ENCODE measurements around the gene RBBP7.

Gene RBBP7

DNA sequence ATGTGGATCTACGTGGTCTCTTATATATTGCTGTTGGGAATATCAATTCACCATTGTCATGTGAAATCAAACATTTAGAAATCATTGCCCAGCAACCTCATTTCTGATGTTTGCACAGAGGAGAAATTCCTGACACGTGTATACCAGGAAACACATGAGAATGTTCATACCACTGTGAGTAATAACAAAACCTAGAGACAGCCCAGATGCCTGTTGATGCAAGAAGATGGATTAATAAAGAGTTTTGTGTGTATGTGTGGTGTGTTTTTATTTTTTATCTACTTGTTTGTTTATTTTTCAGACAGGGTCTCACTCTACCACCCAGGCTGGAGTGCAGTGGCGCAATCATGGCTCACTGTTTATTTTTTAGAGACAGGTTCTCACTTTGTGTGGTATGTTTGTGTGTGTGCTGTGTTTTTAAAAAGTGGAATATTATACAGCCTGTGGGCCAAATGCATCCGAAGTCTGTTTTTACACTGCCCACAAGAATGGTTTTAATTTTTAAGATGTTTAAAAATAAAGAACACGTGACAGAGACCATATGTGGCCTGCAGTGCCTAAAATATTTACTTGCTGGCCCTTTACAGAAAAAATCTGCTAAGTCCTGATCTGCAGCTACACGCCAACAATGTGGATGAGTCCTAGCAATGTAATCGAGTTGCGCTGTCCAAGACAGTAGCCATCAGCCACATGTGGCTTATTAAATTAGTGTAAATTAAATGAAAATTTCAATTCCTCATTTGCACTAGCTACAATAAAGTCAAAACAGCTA is 44.7 kb downstream of the RBBP7 start:
- intact Hi-C loops (cut with DNase I; ENCODE audit: low total_unique reads): loop anchor here (5.0 to 10.0 kb wide), 2 partner anchors 49 to 222 kb away; partner anchors contain the start of gene RBBP7
- peaks cover 0 to 23% (median 0%) of the 10 kb centered on the region in 4 donors for H3K4me1 ChIP-seq
- DNase-seq: no peak
- no peak overlapping the region for H3K27ac ChIP-seq
- H3K36me3 ChIP-seq: peaks cover 0 to 37% (median 18%) of the 10 kb centered on the region in 3 donors
- H3K9me3 ChIP-seq: no peaks in the 10 kb centered on the region
- no peaks in the 10 kb centered on the region for H3K27me3 ChIP-seq
- H3K4me3 ChIP-seq: no peak overlapping the region
- no peak for TF ChIP-seq CTCF (IDR thresholded peaks at IDR 0.05)

- H3K4me3 ChIP-seq: no peak overlapping the region
- DNase-seq: no peak
- peaks cover 0 to 14% (median 0%) of the 10 kb centered on the region in 4 donors for H3K4me1 ChIP-seq
- H3K27ac ChIP-seq: no peak overlapping the region
- no peaks in the 10 kb centered on the region for H3K9me3 ChIP-seq
- H3K36me3 ChIP-seq: peaks cover 0 to 46% (median 27%) of the 10 kb centered on the region in 3 donors
- no peak for TF ChIP-seq CTCF (IDR thresholded peaks at IDR 0.05)
- intact Hi-C loops (cut with DNase I; ENCODE audit: low total_unique reads): loop anchor here (10.0 kb wide), 1 partner anchor 52 kb away; the partner anchor contains the start of gene RBBP7
- no peaks in the 10 kb centered on the region for H3K27me3 ChIP-seq
Observed at GRCh38 chrX:16822723-16823122, 47.4 kb downstream of the RBBP7 start.

GRCh38 chrX:16819634-16820033 is 50.5 kb downstream of the RBBP7 start:
- Histone ChIP-seq H3K9me3 (no peaks in the 10 kb centered on the region), H3K36me3 (peaks cover 0 to 40% (median 27%) of the 10 kb centered on the region in 3 donors), H3K4me3 (no peak overlapping the region), H3K27me3 (no peaks in the 10 kb centered on the region), H3K4me1 (no peaks in the 10 kb centered on the region), H3K27ac (no peak overlapping the region)
- DNase-seq: no peak
- intact Hi-C loops (cut with DNase I; ENCODE audit: low total_unique reads): loop anchor here (10.0 kb wide), 1 partner anchor 55 kb away; the partner anchor contains the start of gene RBBP7
- TF ChIP-seq CTCF (IDR thresholded peaks at IDR 0.05): no peak

GRCh38 chrX:16814597-16814996 is 55.6 kb downstream of the RBBP7 start:
- intact Hi-C loops (cut with DNase I; ENCODE audit: low total_unique reads): no loop called here
- no peak overlapping the region for H3K4me3 ChIP-seq
- DNase-seq: no peak
- no peak overlapping the region for H3K27ac ChIP-seq
- H3K36me3 ChIP-seq: peaks cover 0 to 12% (median 7%) of the 10 kb centered on the region in 3 donors
- no peaks in the 10 kb centered on the region for H3K4me1 ChIP-seq
- no peak for TF ChIP-seq CTCF (IDR thresholded peaks at IDR 0.05)
- H3K9me3 ChIP-seq: no peaks in the 10 kb centered on the region
- no peaks in the 10 kb centered on the region for H3K27me3 ChIP-seq

DNA sequence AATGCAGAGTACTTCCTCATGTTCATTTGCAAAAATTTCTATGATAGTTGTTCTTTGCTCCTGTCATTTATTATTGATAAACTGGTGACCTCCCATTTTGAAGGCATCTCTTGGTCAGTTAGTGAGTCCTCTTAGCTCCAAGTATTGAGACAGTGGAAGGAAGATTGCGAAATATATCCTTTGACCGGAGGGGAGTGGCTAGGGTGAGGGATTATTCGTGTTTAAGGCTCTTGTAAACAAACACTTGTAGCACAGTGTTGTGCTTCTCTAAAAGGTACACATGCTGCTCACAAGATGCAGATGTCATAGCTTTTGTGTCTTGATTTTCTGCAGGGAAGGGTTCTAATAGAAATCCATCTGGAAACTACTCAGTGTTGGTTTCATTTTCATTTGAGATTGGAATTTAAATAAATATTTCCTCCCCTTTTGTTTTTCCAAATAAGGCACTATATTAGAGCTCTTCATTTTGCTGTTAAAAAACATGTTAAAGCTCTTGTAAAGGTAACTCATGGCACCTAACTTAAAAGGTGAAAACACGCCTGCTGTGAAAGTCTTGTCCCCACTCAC is 62.1 kb downstream of the RBBP7 start:
- Histone ChIP-seq H3K9me3 (no peaks in the 10 kb centered on the region), H3K36me3 (no peaks in the 10 kb centered on the region), H3K27ac (peak overlapping the region in 1 of 2 donors; percentile 25), H3K4me1 (peaks cover 0 to 6% (median 0%) of the 10 kb centered on the region in 4 donors), H3K4me3 (peak overlapping the region; percentile 36 to 41), H3K27me3 (no peaks in the 10 kb centered on the region)
- TF ChIP-seq CTCF (IDR thresholded peaks at IDR 0.05): no peak
- intact Hi-C loops (cut with DNase I; ENCODE audit: low total_unique reads): no loop called here
- no peak for DNase-seq

Data from tibial artery (tissue), 4 donors.